GM12801 (cell line): Measurements from ENCODE around the gene SCLY.

Source experiments
- TF ChIP-seq, protein P1 (sequence below): IDR thresholded peaks from one replicate; pipeline ENCODE4 v1.5.1; 2011; ENCODE audit warnings: control low read depth; ENCODE audit not compliant: insufficient read length; ENCODE audit errors: extremely low read depth

Gene SCLY

DNA sequence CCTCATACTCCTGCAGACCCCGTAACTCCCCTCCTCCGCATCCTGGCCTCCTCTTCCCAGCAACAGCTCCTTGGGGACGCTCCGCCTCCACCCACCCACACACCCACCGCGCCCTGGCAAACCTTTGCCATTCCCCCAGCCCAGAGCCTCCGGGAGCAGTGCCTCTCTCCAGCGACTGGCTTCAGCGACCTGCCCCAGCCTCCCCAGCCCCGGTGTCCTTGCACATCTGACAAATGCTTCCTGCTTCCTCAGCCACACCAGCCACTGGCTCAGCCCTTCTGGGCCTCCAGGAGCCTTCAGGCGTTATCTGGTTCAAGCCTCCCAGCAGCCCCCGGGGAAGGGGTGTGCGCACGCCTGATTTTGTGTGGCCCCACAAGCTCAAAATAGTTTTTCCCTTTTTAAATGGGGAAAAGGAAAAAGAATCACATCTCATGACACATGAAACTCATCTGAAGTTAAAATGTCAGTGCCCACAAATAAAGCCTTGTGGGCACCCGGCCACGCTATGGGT lies 53.6 kb downstream of the SCLY start:
- TF ChIP-seq, protein P1, sequence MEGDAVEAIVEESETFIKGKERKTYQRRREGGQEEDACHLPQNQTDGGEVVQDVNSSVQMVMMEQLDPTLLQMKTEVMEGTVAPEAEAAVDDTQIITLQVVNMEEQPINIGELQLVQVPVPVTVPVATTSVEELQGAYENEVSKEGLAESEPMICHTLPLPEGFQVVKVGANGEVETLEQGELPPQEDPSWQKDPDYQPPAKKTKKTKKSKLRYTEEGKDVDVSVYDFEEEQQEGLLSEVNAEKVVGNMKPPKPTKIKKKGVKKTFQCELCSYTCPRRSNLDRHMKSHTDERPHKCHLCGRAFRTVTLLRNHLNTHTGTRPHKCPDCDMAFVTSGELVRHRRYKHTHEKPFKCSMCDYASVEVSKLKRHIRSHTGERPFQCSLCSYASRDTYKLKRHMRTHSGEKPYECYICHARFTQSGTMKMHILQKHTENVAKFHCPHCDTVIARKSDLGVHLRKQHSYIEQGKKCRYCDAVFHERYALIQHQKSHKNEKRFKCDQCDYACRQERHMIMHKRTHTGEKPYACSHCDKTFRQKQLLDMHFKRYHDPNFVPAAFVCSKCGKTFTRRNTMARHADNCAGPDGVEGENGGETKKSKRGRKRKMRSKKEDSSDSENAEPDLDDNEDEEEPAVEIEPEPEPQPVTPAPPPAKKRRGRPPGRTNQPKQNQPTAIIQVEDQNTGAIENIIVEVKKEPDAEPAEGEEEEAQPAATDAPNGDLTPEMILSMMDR, result no peak

DNA sequence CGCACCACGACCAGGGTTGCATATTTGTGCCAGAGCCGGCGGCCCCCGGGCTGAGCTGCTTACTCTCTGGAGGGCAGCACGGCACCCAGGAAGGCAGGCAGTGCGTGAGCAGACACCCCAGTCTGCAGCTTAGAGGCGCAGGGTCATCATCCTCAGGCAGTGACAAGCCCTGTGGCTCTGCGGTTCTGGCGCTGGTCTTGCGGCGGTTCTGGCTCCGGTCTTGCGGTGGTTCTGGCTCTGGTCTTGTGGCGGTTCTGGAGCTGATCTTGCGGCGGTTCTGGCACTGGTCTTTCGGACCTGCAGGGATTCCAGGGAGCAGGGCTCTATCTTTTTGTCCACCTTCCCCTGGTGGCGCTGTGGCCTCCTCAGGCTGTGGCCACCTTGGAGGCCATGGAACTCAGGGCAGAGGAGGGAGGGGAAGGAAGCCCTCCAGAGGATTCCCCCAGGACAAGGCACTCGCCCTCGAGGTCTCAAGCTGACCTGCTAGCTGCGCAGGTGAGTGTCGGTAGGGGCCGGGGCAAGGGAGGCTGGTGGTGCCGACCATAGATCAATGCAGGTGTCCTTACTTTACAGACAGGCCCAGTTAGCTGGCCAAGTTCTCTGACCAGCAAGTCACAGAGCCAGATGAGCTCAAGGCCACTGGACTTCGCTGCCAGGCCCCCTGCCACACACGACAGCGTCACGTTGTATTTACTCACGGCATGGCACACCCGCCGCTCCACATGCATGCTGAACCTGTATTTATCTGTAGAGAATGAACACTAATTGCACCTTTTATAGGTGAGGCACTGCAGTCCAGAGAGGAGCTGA lies 54.3 kb downstream of the SCLY start:
- TF ChIP-seq, protein P1, result no peak

DNA sequence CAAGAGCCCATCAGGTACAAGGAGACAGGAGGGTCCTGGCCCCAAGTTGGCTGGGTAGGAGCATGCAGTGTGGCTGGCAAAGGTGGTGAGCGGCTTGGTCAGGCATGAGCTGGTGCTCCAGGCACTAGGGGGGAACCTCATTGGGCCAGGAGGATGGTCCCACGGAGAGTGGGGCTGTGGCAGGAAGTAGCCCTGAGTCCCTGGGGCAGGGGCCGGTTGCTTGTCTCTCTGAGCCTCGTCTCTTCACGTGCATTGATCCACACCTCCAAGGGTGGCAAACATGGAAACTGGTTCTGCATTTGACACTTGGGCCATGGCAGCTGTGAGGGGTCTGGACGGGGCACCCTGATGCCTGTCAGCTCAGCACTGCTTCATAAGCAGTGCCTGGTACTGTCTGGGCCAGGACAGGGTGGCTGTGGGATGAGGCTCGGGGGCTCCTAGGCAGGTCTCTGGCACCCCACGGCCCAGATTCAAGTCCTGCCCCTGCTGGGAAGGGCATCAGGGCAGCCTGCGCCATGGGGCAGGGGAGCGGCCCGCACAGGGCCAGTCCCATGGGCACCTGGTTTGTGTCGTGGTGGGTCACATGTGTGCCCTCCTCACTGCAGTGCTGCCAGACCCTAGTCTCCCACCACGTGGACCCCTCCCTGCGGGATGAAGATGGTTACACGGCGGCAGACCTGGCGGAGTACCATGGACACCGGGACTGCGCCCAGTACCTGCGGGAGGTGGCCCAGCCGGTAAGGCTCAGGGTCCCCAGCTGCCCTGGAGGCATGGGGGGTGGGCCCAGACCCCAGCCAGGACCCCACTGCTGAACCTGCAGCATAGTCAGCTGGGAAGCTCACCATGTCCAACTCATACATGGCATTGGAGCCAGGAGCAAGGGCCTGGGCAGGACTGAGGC lies 55.7 kb downstream of the SCLY start:
- TF ChIP-seq, protein P1, result no peak

DNA sequence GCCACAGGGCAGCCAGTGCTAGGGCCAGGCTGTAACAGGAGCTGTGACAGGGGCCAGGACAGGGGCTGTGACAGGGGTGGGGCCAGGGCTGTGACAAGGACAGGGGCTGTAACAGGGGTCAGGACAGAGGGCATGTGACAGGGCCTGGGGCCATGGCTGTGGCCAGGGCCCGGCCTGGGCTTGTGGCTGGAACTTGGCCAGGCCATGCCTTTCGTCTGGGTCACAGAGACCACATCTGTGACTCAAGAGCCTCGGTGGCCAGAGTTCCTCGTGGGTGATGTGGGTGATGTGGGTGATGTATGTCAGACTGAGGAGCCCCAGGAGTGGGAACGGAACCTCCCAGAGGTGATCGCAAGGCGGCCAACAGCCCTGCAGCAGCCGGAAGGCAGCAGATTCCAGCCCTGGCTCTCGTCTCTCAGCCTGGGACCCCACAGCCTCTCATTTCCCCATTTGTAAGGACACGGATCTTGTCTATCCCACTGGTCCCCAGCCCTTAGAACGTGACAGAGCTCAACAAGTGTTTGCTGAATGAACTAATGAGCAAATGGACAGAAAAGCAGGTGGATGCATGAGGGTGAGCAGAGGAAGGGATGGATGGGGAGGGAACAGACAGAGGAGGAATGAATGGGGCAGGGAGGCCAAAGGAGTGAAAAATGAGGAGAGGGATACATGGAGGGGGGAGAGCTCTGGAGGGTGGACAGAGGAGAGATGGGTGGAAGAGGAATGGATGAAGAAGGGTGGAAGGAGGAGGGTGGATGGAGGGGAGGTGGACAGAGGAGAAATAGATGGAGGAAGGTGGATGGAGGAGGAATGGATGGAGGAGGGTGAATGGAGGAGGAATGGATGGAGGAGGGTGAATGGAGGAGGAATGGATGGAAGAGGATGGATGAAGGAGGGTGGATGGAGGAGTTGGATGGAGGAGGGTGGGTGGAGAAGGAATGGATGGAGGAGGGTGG lies 56.7 kb downstream of the SCLY start:
- TF ChIP-seq, protein P1, result no peak

DNA sequence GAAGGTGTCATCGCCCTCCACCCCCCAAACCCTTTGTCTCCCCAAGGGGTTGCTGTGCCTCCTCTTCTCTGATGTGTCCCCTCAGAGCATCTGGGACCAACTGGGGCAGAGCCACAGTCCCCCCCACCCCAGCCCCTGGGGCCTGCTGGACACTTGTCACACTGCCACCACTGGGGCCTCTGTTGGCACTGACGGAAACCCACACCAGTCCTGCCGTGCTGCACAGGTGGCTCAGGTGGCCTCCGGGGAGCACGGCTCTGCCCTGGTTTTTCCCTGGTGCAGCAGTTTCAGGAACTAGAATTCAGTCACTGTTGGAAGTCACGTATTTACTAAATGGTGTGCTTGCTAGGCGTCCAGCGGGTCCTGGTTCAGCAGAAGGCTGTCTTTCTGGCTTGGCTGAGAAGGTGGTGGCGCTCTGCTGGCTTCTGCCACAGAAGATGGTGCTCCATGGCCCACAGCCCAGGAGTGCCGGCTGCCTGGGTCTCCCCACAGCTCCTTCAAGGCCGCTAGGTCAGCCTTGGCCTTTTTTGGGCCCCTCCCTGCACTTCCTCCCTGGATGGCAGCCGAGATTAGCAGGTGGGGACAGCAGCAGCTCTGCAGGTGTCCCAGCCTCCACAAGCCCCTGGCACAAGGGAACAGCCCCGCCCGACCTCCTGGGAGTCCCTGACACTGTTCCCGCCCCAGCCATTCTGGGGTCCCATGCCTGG lies 59.1 kb downstream of the SCLY start:
- TF ChIP-seq, protein P1, result no peak

DNA sequence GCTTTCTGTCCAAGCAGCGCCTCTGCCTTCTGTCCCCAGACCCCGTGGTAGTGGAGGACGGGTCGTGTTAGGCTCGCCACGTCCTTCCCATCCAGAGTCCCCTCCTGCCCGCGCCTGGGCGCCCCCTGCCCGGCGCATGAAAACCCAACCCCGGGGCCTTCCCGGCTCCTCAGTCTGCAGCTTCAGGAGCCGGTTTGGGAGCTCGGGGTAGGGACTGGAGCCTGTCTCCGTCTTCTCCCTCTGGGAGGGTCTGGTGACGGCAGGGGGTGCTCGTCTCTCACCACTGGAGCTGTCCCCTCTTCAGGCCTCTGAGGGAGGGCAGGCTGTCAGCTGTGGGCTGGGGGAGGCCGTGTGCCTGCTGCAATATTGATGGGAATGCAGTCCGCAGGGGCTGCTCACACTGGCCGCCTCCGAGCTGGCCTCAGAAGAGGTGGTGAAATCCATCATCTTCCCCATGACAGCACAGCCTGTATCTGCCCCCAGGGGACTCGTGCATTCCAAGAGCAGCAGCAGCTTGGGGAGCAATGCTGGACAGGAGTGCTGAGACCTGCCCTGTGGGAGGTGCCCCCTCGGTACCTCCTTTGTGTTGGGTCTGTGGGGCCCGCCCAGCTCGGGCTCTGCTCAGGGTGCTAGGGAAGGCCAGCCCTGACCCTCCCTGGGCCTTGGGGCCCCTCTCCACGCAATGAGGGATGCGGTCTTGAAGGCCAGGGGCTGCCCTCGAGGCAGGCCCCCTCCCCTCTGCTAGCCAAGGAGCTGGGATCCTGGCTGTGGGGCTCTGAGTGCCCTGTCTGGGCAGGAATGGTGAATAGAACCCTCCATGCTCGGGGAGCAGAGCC lies 59.9 kb downstream of the SCLY start:
- TF ChIP-seq, protein P1, result no peak
